Keratinocyte (primary cell): Measurements from ENCODE around the gene RBM18. TPM values are rescaled to one million over a fixed set of nuclear protein-coding genes. Genes with fewer than 3 reads are reported as not detected.

Experiments used
- DNase-seq: peaks from one replicate; pipeline ENCODE4 v3.0.0-alpha.2; 2011; ENCODE audit warnings: low read depth, missing footprints, low spot score
- FAIRE-seq: peaks from 2 replicates; lab custom pipeline; 2011; peaks lifted over from hg19 to GRCh38; lab: Jason Lieb, UNC
- H2AFZ ChIP-seq: 2 replicates; pipeline ENCODE4 v1.6.0; 2012; ENCODE audit warnings: low read length, control low read depth, inconsistent platforms; ENCODE audit not compliant: control insufficient read depth
- H3K27ac ChIP-seq: 2 replicates; pipeline ENCODE4 v1.5.1; 2011; ENCODE audit warnings: low read length; ENCODE audit not compliant: control insufficient read depth, insufficient read depth
- H3K27me3 ChIP-seq: 3 replicates; pipeline ENCODE4 v1.6.0; 2011; ENCODE audit warnings: low read length; ENCODE audit not compliant: control insufficient read depth, insufficient read depth; ENCODE audit errors: extremely low read depth
- H3K36me3 ChIP-seq, 2 experiments: 2 replicates in 1 of 2; 3 replicates in 1 of 2; pipeline ENCODE4 v1.5.1; 2011; ENCODE audit warnings: low read length in 2 of 2, mild to moderate bottlenecking in 1 of 2; ENCODE audit not compliant: control insufficient read depth in 2 of 2, insufficient read depth in 2 of 2; ENCODE audit errors: extremely low read depth in 1 of 2
- H3K4me1 ChIP-seq: 3 replicates; pipeline ENCODE4 v1.5.1; 2011; ENCODE audit warnings: low read length; ENCODE audit not compliant: control insufficient read depth, insufficient read depth; ENCODE audit errors: extremely low read depth
- H3K4me2 ChIP-seq: 3 replicates; pipeline ENCODE4 v1.6.0; 2011; ENCODE audit warnings: low read depth, low read length; ENCODE audit not compliant: control insufficient read depth, insufficient read depth; ENCODE audit errors: extremely low read depth
- H3K4me3 ChIP-seq, 3 experiments: fragments of 200-600 bp in 1 of 3; sonication (generic) in 1 of 3; 2 replicates in 2 of 3; 3 replicates in 1 of 3; pipeline ENCODE4 v1.5.1; 2011 to 2016; ENCODE audit warnings: low read length in 3 of 3, mild to moderate bottlenecking in 3 of 3, control low read depth in 2 of 3, inconsistent platforms in 1 of 3, low read depth in 1 of 3, mixed read lengths in 1 of 3, mixed run types in 1 of 3, moderate library complexity in 1 of 3; ENCODE audit not compliant: control insufficient read depth in 2 of 3, insufficient read depth in 2 of 3; ENCODE audit errors: extremely low read depth in 1 of 3
- H3K79me2 ChIP-seq: 2 replicates; pipeline ENCODE4 v1.6.0; 2012; ENCODE audit warnings: low read length; ENCODE audit not compliant: control insufficient read depth, insufficient read depth
- H3K9ac ChIP-seq: 3 replicates; pipeline ENCODE4 v1.6.0; 2011; ENCODE audit warnings: low read length; ENCODE audit not compliant: control insufficient read depth, insufficient read depth; ENCODE audit errors: extremely low read depth
- H3K9me1 ChIP-seq: 3 replicates; pipeline ENCODE4 v1.6.0; 2011; ENCODE audit warnings: low read length; ENCODE audit not compliant: control insufficient read depth, insufficient read depth; ENCODE audit errors: extremely low read depth
- H3K9me3 ChIP-seq: 2 replicates; pipeline ENCODE4 v1.5.1; 2012; ENCODE audit warnings: low read depth, low read length; ENCODE audit not compliant: control insufficient read depth
- H4K20me1 ChIP-seq: 3 replicates; pipeline ENCODE4 v1.6.0; 2011; ENCODE audit warnings: low read length; ENCODE audit not compliant: control insufficient read depth, insufficient read depth; ENCODE audit errors: extremely low read depth
- EZH2 ChIP-seq: IDR thresholded peaks from one replicate; pipeline ENCODE4 v1.6.1; 2012; ENCODE audit warnings: inconsistent platforms, mild to moderate bottlenecking, low read length, moderate library complexity
- dilution Hi-C: fragments of 300-500 bp; cut with MboI; formaldehyde crosslinking; loops from one replicate; pipeline ENCODE4 v1.7.0; 2020; ENCODE audit warnings: low sequenced_read_pairs; ENCODE audit not compliant: extremely low pct_ligation_motif_present
- polyA plus RNA-seq, 5 experiments: library from polyadenylated mRNA; depleted of rRNA in 3 of 5; stranded (reverse) in 3 of 5; stranded (forward) in 1 of 5; unstranded in 1 of 5; fragments of >200 nt; gene quantifications; 1 replicate in 1 of 5; 2 replicates in 3 of 5; 3 replicates in 1 of 5; pipeline versions ENCODE4 v1.2.1 to v1.2.3, GENCODE V29; 2011 to 2012; ENCODE audit warnings: missing spikeins in 2 of 5, low read depth in 1 of 5, low replicate concordance in 1 of 5
- TF ChIP-seq, protein P1 (sequence below), 3 experiments: IDR thresholded peaks in 1 of 3; conservative IDR thresholded peaks in 1 of 3; optimal IDR thresholded peaks in 1 of 3; 2 replicates in 2 of 3; 3 replicates in 1 of 3; pipeline versions ENCODE3 to v1.5.1; 2011; ENCODE audit warnings: low read length in 3 of 3, mild to moderate bottlenecking in 3 of 3, moderate library complexity in 2 of 3, control low read depth in 1 of 3, inconsistent platforms in 1 of 3; ENCODE audit not compliant: insufficient read depth in 2 of 3; ENCODE audit errors: extremely low read depth in 1 of 3

The RBM18 gene
- polyA plus RNA-seq, 1 donor (not counting 4 experiments of a cell fraction or from before 2014, with no cell fraction given) = 43.4 TPM

GRCh38 chr9:122220673-122221182 is 43.9 kb downstream of the RBM18 start:
- DNase-seq (no peak), FAIRE-seq (no peak)
- Histone ChIP-seq H2AFZ (no peak overlapping the region), H3K9me1 (no peaks in the 10 kb centered on the region), H3K27me3 (peaks cover 100% of the 10 kb centered on the region), H3K9me3 (no peaks in the 10 kb centered on the region), H3K27ac (no peak overlapping the region), H3K4me1 (peaks cover 7% of the 10 kb centered on the region), H3K79me2 (no peaks in the 10 kb centered on the region), H3K9ac (no peak overlapping the region), H3K4me3 (no peak overlapping the region), H3K4me2 (no peak overlapping the region), H3K36me3 (no peaks in the 10 kb centered on the region), H4K20me1 (peaks cover 5% of the 10 kb centered on the region)
- dilution Hi-C loops = no loop called here
- TF ChIP-seq, protein P1, sequence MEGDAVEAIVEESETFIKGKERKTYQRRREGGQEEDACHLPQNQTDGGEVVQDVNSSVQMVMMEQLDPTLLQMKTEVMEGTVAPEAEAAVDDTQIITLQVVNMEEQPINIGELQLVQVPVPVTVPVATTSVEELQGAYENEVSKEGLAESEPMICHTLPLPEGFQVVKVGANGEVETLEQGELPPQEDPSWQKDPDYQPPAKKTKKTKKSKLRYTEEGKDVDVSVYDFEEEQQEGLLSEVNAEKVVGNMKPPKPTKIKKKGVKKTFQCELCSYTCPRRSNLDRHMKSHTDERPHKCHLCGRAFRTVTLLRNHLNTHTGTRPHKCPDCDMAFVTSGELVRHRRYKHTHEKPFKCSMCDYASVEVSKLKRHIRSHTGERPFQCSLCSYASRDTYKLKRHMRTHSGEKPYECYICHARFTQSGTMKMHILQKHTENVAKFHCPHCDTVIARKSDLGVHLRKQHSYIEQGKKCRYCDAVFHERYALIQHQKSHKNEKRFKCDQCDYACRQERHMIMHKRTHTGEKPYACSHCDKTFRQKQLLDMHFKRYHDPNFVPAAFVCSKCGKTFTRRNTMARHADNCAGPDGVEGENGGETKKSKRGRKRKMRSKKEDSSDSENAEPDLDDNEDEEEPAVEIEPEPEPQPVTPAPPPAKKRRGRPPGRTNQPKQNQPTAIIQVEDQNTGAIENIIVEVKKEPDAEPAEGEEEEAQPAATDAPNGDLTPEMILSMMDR (optimal IDR thresholded peaks at IDR 0.05 in 1 of 3, IDR thresholded peaks at IDR 0.05 in 1 of 3, conservative IDR thresholded peaks at IDR 0.05 in 1 of 3; ENCODE audit: extremely low read depth in 1 of 3, insufficient read depth in 2 of 3, low read length in 3 of 3) = no peak
- TF ChIP-seq EZH2 = peak; percentile 13

- no peak for DNase-seq
- Histone ChIP-seq H3K4me2 (peak overlapping the region; percentile 57), H2AFZ (no peak overlapping the region), H3K9me1 (no peaks in the 10 kb centered on the region), H3K4me3 (peak overlapping the region in 1 of 3 experiments; percentile 45), H4K20me1 (peaks cover 3% of the 10 kb centered on the region), H3K27me3 (peaks cover 100% of the 10 kb centered on the region), H3K9me3 (no peaks in the 10 kb centered on the region), H3K9ac (no peak overlapping the region), H3K36me3 (no peaks in the 10 kb centered on the region), H3K27ac (no peak overlapping the region), H3K4me1 (peaks cover 7% of the 10 kb centered on the region), H3K79me2 (no peaks in the 10 kb centered on the region)
- no peak for FAIRE-seq
- peak; percentile 88 for TF ChIP-seq EZH2
- TF ChIP-seq, protein P1 (optimal IDR thresholded peaks at IDR 0.05 in 1 of 3, IDR thresholded peaks at IDR 0.05 in 1 of 3, conservative IDR thresholded peaks at IDR 0.05 in 1 of 3; ENCODE audit: extremely low read depth in 1 of 3, insufficient read depth in 2 of 3, low read length in 3 of 3) = no peak
- dilution Hi-C loops = no loop called here
Observed at GRCh38 chr9:122219856-122220672, 44.6 kb downstream of the RBM18 start.
